ENCODE results near the gene EPDR1. TPM values are rescaled to one million over a fixed set of nuclear protein-coding genes. Genes with fewer than 3 reads are reported as not detected.

EPDR1 gene
- total and polyA plus RNA-seq, 2 of the 4 experiments (the other 2 are of a cell fraction): under 0.01 to 0.09 TPM

DNA sequence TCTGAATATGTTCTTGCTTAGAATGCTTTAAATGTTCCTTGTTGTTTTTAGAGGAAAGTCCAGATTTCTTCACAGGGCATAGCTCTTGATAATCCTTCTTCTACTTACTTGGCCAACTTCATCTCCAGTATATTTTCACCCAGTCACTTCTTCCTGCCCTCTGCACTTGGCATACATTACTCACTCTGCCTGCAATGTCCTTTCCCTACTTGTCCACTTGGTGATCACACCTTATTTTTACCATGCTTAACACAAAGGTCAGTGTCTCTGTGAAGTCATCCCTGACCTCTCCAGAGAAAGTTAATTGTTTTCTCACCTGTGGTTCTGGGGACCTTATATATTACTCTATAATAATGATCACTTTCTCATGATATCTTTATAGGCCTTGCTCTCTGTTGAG lies 27.1 kb upstream of the EPDR1 start:
- in situ Hi-C loops (cut with MboI; ENCODE audit: low sequenced_read_pairs): no loop called here
- no peak overlapping the region for H2BK120ac ChIP-seq (ENCODE audit: low read depth, low read length)
- ATAC-seq (ENCODE audit: low read depth) (no peak), DNase-seq (no peak)
- H4K8ac ChIP-seq (ENCODE audit: low read depth in 2 of 2, low read length in 2 of 2): no peak overlapping the region
- no peak overlapping the region for H3K27ac ChIP-seq (ENCODE audit: insufficient read depth, low read length)
- no peak overlapping the region for H2AK5ac ChIP-seq (ENCODE audit: low read depth, low read length)
- H3K4me3 ChIP-seq (ENCODE audit: insufficient read depth, low read depth, low read length): no peak overlapping the region
- H3K9me3 ChIP-seq (ENCODE audit: control insufficient read depth, insufficient read depth, low read length): peaks cover 2% of the 10 kb centered on the region; the same call in 1 of the 2 replicates
- no TSS peak for BruUV-seq (replicated peaks)
- no peak overlapping the region for H3K56ac ChIP-seq (ENCODE audit: extremely low read depth, insufficient read depth, low read length)
- H2BK5ac ChIP-seq (ENCODE audit: low read depth, low read length, poor library complexity, severe bottlenecking): no peak overlapping the region
- H4K5ac ChIP-seq (ENCODE audit: low read depth, low read length): no peak overlapping the region
- no peak overlapping the region for H3K23ac ChIP-seq (ENCODE audit: low read depth, low read length)
- dilution Hi-C loops (cut with HindIII; ENCODE audit: low sequenced_read_pairs, unreplicated experiment): no loop called here
- no peak overlapping the region for H2BK15ac ChIP-seq (ENCODE audit: low read depth, low read length)
- H3K9me1 ChIP-seq (ENCODE audit: insufficient read depth, low read length): no peaks in the 10 kb centered on the region
- TF ChIP-seq, protein P1, sequence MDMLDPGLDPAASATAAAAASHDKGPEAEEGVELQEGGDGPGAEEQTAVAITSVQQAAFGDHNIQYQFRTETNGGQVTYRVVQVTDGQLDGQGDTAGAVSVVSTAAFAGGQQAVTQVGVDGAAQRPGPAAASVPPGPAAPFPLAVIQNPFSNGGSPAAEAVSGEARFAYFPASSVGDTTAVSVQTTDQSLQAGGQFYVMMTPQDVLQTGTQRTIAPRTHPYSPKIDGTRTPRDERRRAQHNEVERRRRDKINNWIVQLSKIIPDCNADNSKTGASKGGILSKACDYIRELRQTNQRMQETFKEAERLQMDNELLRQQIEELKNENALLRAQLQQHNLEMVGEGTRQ (IDR thresholded peaks at IDR 0.05; ENCODE audit: low read depth, low read length): no peak
- no peak for TF ChIP-seq FOS (IDR thresholded peaks at IDR 0.05; ENCODE audit: low read depth, low read length)
- TF ChIP-seq SMC3 (IDR thresholded peaks at IDR 0.05; ENCODE audit: low read depth, low read length): no peak
- TF ChIP-seq, protein P2, sequence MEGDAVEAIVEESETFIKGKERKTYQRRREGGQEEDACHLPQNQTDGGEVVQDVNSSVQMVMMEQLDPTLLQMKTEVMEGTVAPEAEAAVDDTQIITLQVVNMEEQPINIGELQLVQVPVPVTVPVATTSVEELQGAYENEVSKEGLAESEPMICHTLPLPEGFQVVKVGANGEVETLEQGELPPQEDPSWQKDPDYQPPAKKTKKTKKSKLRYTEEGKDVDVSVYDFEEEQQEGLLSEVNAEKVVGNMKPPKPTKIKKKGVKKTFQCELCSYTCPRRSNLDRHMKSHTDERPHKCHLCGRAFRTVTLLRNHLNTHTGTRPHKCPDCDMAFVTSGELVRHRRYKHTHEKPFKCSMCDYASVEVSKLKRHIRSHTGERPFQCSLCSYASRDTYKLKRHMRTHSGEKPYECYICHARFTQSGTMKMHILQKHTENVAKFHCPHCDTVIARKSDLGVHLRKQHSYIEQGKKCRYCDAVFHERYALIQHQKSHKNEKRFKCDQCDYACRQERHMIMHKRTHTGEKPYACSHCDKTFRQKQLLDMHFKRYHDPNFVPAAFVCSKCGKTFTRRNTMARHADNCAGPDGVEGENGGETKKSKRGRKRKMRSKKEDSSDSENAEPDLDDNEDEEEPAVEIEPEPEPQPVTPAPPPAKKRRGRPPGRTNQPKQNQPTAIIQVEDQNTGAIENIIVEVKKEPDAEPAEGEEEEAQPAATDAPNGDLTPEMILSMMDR (conservative IDR thresholded peaks at IDR 0.05; ENCODE audit: low read depth, low read length): no peak
- no peak for TF ChIP-seq RCOR1 (IDR thresholded peaks at IDR 0.05; ENCODE audit: insufficient replicate concordance, low read length)
- TF ChIP-seq MXI1 (IDR thresholded peaks at IDR 0.05; ENCODE audit: borderline replicate concordance, low read depth, low read length): no peak
- TF ChIP-seq, protein P3, sequence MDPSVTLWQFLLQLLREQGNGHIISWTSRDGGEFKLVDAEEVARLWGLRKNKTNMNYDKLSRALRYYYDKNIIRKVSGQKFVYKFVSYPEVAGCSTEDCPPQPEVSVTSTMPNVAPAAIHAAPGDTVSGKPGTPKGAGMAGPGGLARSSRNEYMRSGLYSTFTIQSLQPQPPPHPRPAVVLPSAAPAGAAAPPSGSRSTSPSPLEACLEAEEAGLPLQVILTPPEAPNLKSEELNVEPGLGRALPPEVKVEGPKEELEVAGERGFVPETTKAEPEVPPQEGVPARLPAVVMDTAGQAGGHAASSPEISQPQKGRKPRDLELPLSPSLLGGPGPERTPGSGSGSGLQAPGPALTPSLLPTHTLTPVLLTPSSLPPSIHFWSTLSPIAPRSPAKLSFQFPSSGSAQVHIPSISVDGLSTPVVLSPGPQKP (IDR thresholded peaks at IDR 0.05; ENCODE audit: borderline replicate concordance, low read depth, low read length): no peak
- TF ChIP-seq RFX5 (IDR thresholded peaks at IDR 0.05; ENCODE audit: low read depth, low read length): no peak
- TF ChIP-seq BHLHE40 (IDR thresholded peaks at IDR 0.05; ENCODE audit: low read depth, low read length): no peak
- no peak for TF ChIP-seq MAFK (IDR thresholded peaks at IDR 0.05; ENCODE audit: low read depth, low read length)
- no peak for TF ChIP-seq NFE2L2 (IDR thresholded peaks at IDR 0.05; ENCODE audit: low read depth, low read length)
- TF ChIP-seq POLR2A (IDR thresholded peaks at IDR 0.05; ENCODE audit: low read depth, low read length): no peak
- no peak for TF ChIP-seq CEBPB (IDR thresholded peaks at IDR 0.05; ENCODE audit: low read depth, low read length)
- no peak for TF ChIP-seq RAD21 (IDR thresholded peaks at IDR 0.05; ENCODE audit: low read length)
- no peak for TF ChIP-seq CHD1 (IDR thresholded peaks at IDR 0.05; ENCODE audit: low read depth, low read length)
- no peak for TF ChIP-seq MAZ (IDR thresholded peaks at IDR 0.05; ENCODE audit: borderline replicate concordance, low read depth, low read length)
- intact Hi-C loops (cut with micrococcal nuclease): no loop called here
- H3K4ac ChIP-seq (ENCODE audit: low read depth, low read length): no peak overlapping the region
- ChIA-PET POLR2A (ENCODE audit: unreplicated experiment) (no interaction called here), CTCF (interaction anchor here (0.6 kb wide), 1 partner anchor 8 kb away, joined by 3 read pairs; no protein-coding TSS in a partner anchor)
- H3K4me1 ChIP-seq (ENCODE audit: control insufficient read depth, insufficient read depth, low read length): no peaks in the 10 kb centered on the region
- H3K18ac ChIP-seq (ENCODE audit: low read depth, low read length): no peak overlapping the region
- no peak overlapping the region for H2BK20ac ChIP-seq (ENCODE audit: low read depth, low read length)
- H3K9ac ChIP-seq (ENCODE audit: low read depth, low read length): no peak overlapping the region
- no peak overlapping the region for H3K14ac ChIP-seq (replicated peaks; ENCODE audit: low read depth, low read length)
- H3K79me1 ChIP-seq (ENCODE audit: low read depth in 1 of 2, low read length in 2 of 2): no peaks in the 10 kb centered on the region
- H2AFZ ChIP-seq (replicated peaks; ENCODE audit: low read length, poor library complexity): no peak overlapping the region
- H4K20me1 ChIP-seq (ENCODE audit: insufficient read depth, low read length): no peaks in the 10 kb centered on the region
- H3K4me2 ChIP-seq (ENCODE audit: low read depth, low read length): no peak overlapping the region
- H3K36me3 ChIP-seq (ENCODE audit: control insufficient read depth, insufficient read depth, low read length): no peaks in the 10 kb centered on the region
- H3K27me3 ChIP-seq (ENCODE audit: control insufficient read depth, insufficient read depth, low read length): no peaks in the 10 kb centered on the region
- H2AK9ac ChIP-seq (replicated peaks; ENCODE audit: low read depth, low read length, poor library complexity): no peak overlapping the region
- H4K91ac ChIP-seq (ENCODE audit: insufficient read depth, low read depth, low read length): no peak overlapping the region
